Liver (tissue), 9 donors: ENCODE data around the gene PPP4R2. TPM values are rescaled to one million over a fixed set of nuclear protein-coding genes. Genes with fewer than 3 reads are reported as not detected.

ENCODE experiments used
- DNase-seq: peaks from one replicate; pipeline ENCODE4 v3.0.0-alpha.2; 2017; ENCODE audit warnings: low spot score
- H3K27ac ChIP-seq, 2 donors: one replicate each; pipeline ENCODE4 v1.7.0; 2013; ENCODE audit warnings: inconsistent platforms in 2 of 2, low read length in 2 of 2, control low read depth in 1 of 2, low read depth in 1 of 2, mild to moderate bottlenecking in 1 of 2
- H3K27me3 ChIP-seq, 4 donors: one replicate each; pipeline versions ENCODE4 v1.6.1 to v1.7.0; 2013; ENCODE audit warnings: low read length in 3 of 4, inconsistent platforms in 1 of 4, mild to moderate bottlenecking in 1 of 4, moderate library complexity in 1 of 4; ENCODE audit not compliant: control insufficient read depth in 4 of 4, insufficient read depth in 4 of 4
- H3K36me3 ChIP-seq, 4 donors: one replicate each; pipeline versions ENCODE4 v1.6.1 to v1.7.0; 2013; ENCODE audit warnings: low read length in 3 of 4, mild to moderate bottlenecking in 3 of 4, low read depth in 1 of 4, moderate library complexity in 1 of 4; ENCODE audit not compliant: control insufficient read depth in 4 of 4, insufficient read depth in 3 of 4
- H3K4me1 ChIP-seq, 4 donors: one replicate each; pipeline versions ENCODE4 v1.6.1 to v1.7.0; 2013; ENCODE audit warnings: low read length in 3 of 4, mild to moderate bottlenecking in 3 of 4, moderate library complexity in 1 of 4; ENCODE audit not compliant: control insufficient read depth in 4 of 4, insufficient read depth in 4 of 4
- H3K4me3 ChIP-seq, 3 donors: one replicate each; pipeline versions ENCODE4 v1.6.1 to v1.7.0; 2013; ENCODE audit warnings: low read length in 3 of 3, control low read depth in 1 of 3, low read depth in 1 of 3, mild to moderate bottlenecking in 1 of 3
- H3K9ac ChIP-seq, 2 donors: one replicate each; pipeline ENCODE4 v1.7.0; 2013; ENCODE audit warnings: low read length in 2 of 2, mild to moderate bottlenecking in 2 of 2, moderate library complexity in 2 of 2, control low read depth in 1 of 2, low read depth in 1 of 2
- H3K9me3 ChIP-seq, 4 donors: one replicate each; pipeline versions ENCODE4 v1.6.1 to v1.7.0; 2013; ENCODE audit warnings: low read length in 3 of 4; ENCODE audit not compliant: control insufficient read depth in 4 of 4
- ATF3 ChIP-seq: IDR thresholded peaks from 2 replicates; pipeline ENCODE4 v1.6.1; 2016; ENCODE audit warnings: antibody characterized with exemption
- CTCF ChIP-seq: fragments of 150-350 bp; IDR thresholded peaks from 2 replicates; pipeline ENCODE4 v1.5.1; 2017; ENCODE audit warnings: improper control_type of control experiment, low read depth, low read length; ENCODE audit not compliant: missing input control
- EGR1 ChIP-seq, 2 donors: IDR thresholded peaks; 2 replicates each; pipeline ENCODE4 v1.6.1; 2016 to 2018; ENCODE audit warnings: antibody characterized with exemption in 2 of 2, low read depth in 2 of 2
- FOXA1 ChIP-seq: IDR thresholded peaks from 2 replicates; pipeline ENCODE4 v1.6.1; 2016; ENCODE audit warnings: antibody characterized with exemption
- FOXA2 ChIP-seq: IDR thresholded peaks from 2 replicates; pipeline ENCODE4 v1.6.1; 2016; ENCODE audit warnings: antibody characterized with exemption
- GABPA ChIP-seq, 2 donors: IDR thresholded peaks in 1 of 2; conservative IDR thresholded peaks in 1 of 2; 2 replicates each; pipeline ENCODE4 v1.6.1; 2016; ENCODE audit warnings: antibody characterized with exemption in 2 of 2, mild to moderate bottlenecking in 1 of 2, moderate library complexity in 1 of 2
- HNF4A ChIP-seq, 2 donors: conservative IDR thresholded peaks; 2 replicates each; pipeline ENCODE4 v1.6.1; 2016; ENCODE audit warnings: antibody characterized with exemption in 2 of 2, mild to moderate bottlenecking in 2 of 2
- HNF4G ChIP-seq: IDR thresholded peaks from 2 replicates; pipeline ENCODE4 v1.6.1; 2016; ENCODE audit warnings: antibody characterized with exemption
- JUND ChIP-seq, 2 donors: IDR thresholded peaks; 2 replicates each; pipeline ENCODE4 v1.6.1; 2016; ENCODE audit warnings: antibody characterized with exemption in 2 of 2
- MAX ChIP-seq: IDR thresholded peaks from 2 replicates; pipeline ENCODE4 v1.6.1; 2016; ENCODE audit warnings: antibody characterized with exemption
- NR2F2 ChIP-seq: IDR thresholded peaks from 2 replicates; pipeline ENCODE4 v1.6.1; 2016; ENCODE audit warnings: antibody characterized with exemption
- RAD21 ChIP-seq, 2 donors: IDR thresholded peaks; 2 replicates each; pipeline ENCODE4 v1.6.1; 2016; ENCODE audit warnings: antibody characterized with exemption in 2 of 2, mild to moderate bottlenecking in 2 of 2
- REST ChIP-seq: IDR thresholded peaks from 2 replicates; pipeline ENCODE4 v1.6.1; 2016; ENCODE audit warnings: antibody characterized with exemption, mild to moderate bottlenecking
- RXRA ChIP-seq, 2 donors: IDR thresholded peaks; 2 replicates each; pipeline ENCODE4 v1.6.1; 2017 to 2018; ENCODE audit warnings: antibody characterized with exemption in 2 of 2, mild to moderate bottlenecking in 1 of 2
- SP1 ChIP-seq: IDR thresholded peaks from 2 replicates; pipeline ENCODE4 v1.6.1; 2018; ENCODE audit warnings: antibody characterized with exemption, mild to moderate bottlenecking
- TAF1 ChIP-seq: conservative IDR thresholded peaks from 2 replicates; pipeline ENCODE4 v1.6.1; 2016; ENCODE audit warnings: antibody characterized with exemption, mild to moderate bottlenecking
- YY1 ChIP-seq: IDR thresholded peaks from 2 replicates; pipeline ENCODE4 v1.6.1; 2016; ENCODE audit warnings: antibody characterized with exemption, mild to moderate bottlenecking
- ZBTB33 ChIP-seq: IDR thresholded peaks from 2 replicates; pipeline ENCODE4 v1.6.1; 2016; ENCODE audit warnings: antibody characterized with exemption
- WGBS: extraction: QIAGEN DNeasy Blood & Tissue Kit; methylation state at CpG from one replicate; pipeline ENCODE4 v1.1.7; 2013; 5-methylcytosine and 5-hydroxymethylcytosine counted together
- polyA plus RNA-seq, 2 donors: library from polyadenylated mRNA; stranded (reverse) in 1 of 2; unstranded in 1 of 2; fragments of 200-250 nt in 1 of 2; fragments of >200 nt in 1 of 2; fragmentation: Nextera tagmentation in 1 of 2; extraction: Ambion mirVana in 1 of 2; gene quantifications; one replicate each; pipeline versions ENCODE4 v1.2.1 to v1.2.3, GENCODE V29; 2013 to 2015
- total RNA-seq, 2 donors: library from RNA; depleted of rRNA; stranded (reverse); fragments of >200 nt; gene quantifications; one replicate each; pipeline ENCODE4 v1.2.3, GENCODE V29; 2014
- donor health status: healthy.
- donor health status: healthy.
- donor health status: healthy.
- donor health status: healthy.
- donor health status: healthy.

Gene PPP4R2
- total and polyA plus RNA-seq, 4 donors = 12.2 to 35.9 (median 33.7) TPM

GRCh38 chr3:72951259-72951722 lies 45.3 kb upstream of the PPP4R2 start:
- TF ChIP-seq CTCF = no peak
- TF ChIP-seq FOXA1 = no peak
- no peak for TF ChIP-seq RAD21 (IDR thresholded peaks at IDR 0.05)
- no peak overlapping the region for H3K27ac ChIP-seq
- peaks cover 7 to 32% (median 12%) of the 10 kb centered on the region in 4 donors for H3K4me1 ChIP-seq
- no peaks in the 10 kb centered on the region for H3K27me3 ChIP-seq
- no peak for DNase-seq
- no peak overlapping the region for H3K9ac ChIP-seq
- WGBS = 87% methylated on average over 6 of the region's 6 CpGs
- no peaks in the 10 kb centered on the region for H3K36me3 ChIP-seq
- no peak overlapping the region for H3K4me3 ChIP-seq
- H3K9me3 ChIP-seq = no peaks in the 10 kb centered on the region

GRCh38 chr3:72953325-72953956 lies 43.2 kb upstream of the PPP4R2 start:
- 43% methylated on average over 7 of the region's 7 CpGs for WGBS
- H3K27ac ChIP-seq = peak overlapping the region; percentile 60 to 73
- H3K36me3 ChIP-seq = no peaks in the 10 kb centered on the region
- DNase-seq = no peak
- H3K4me3 ChIP-seq = no peak overlapping the region
- H3K27me3 ChIP-seq = no peaks in the 10 kb centered on the region
- H3K9me3 ChIP-seq = no peaks in the 10 kb centered on the region
- H3K4me1 ChIP-seq = peaks cover 12 to 45% (median 27%) of the 10 kb centered on the region in 4 donors
- TF ChIP-seq FOXA2 = peak; percentile 83
- TF ChIP-seq EGR1 (IDR thresholded peaks at IDR 0.05; ENCODE audit: low read depth in 2 of 2) = peak in 1 of 2 donors; percentile 45
- peak; percentile 84 to 90 for TF ChIP-seq HNF4A (conservative IDR thresholded peaks at IDR 0.05)
- TF ChIP-seq SP1 = peak; percentile 78
- peak; percentile 95 to 97 for TF ChIP-seq JUND (IDR thresholded peaks at IDR 0.05)
- TF ChIP-seq REST = peak; percentile 55
- no peak for TF ChIP-seq TAF1
- peak; percentile 55 for TF ChIP-seq HNF4G
- peak; percentile 81 to 89 for TF ChIP-seq RXRA (IDR thresholded peaks at IDR 0.05)
- no peak for TF ChIP-seq ZBTB33
- TF ChIP-seq MAX = peak; percentile 83
- TF ChIP-seq ATF3 = peak; percentile 92
- peak; percentile 63 for TF ChIP-seq FOXA1
- peak; percentile 33 for TF ChIP-seq NR2F2
- no peak for TF ChIP-seq CTCF
- peak; percentile 82 for TF ChIP-seq YY1
- TF ChIP-seq GABPA (IDR thresholded peaks at IDR 0.05 in 1 of 2, conservative IDR thresholded peaks at IDR 0.05 in 1 of 2) = no peak
- TF ChIP-seq RAD21 (IDR thresholded peaks at IDR 0.05) = peak; percentile 33 to 41
- H3K9ac ChIP-seq = no peak overlapping the region
